Ovary (tissue), 9 donors: ENCODE data around the gene PLCH2. TPM values are rescaled to one million over a fixed set of nuclear protein-coding genes. Genes with fewer than 3 reads are reported as not detected.

Source experiments
- DNase-seq, 5 donors: peaks; one replicate each; pipeline ENCODE4 v3.0.0-alpha.2; 2019 to 2020
- H3K27ac ChIP-seq, 2 donors: fragments of 200-600 bp; one replicate each; pipeline versions ENCODE4 v1.5.1 to v1.8.0; 2019 to 2022
- H3K27me3 ChIP-seq: fragments of 200-600 bp; one replicate; pipeline ENCODE4 v1.8.0; 2022
- H3K36me3 ChIP-seq: fragments of 200-600 bp; sonication (generic); one replicate; pipeline ENCODE4 v1.5.1; 2019
- H3K4me1 ChIP-seq: one replicate; pipeline ENCODE4 v1.8.1; 2013; ENCODE audit warnings: mild to moderate bottlenecking, moderate library complexity; ENCODE audit not compliant: insufficient read depth
- H3K4me3 ChIP-seq: fragments of 200-600 bp; sonication (generic); one replicate; pipeline ENCODE4 v1.5.1; 2017
- H3K9me3 ChIP-seq, 2 donors: fragments of 200-600 bp in 1 of 2; sonication (generic) in 1 of 2; one replicate each; pipeline versions ENCODE4 v1.5.1 to v1.8.1; 2013 to 2019; ENCODE audit warnings: mild to moderate bottlenecking in 1 of 2, moderate library complexity in 1 of 2
- CTCF ChIP-seq, 3 donors: fragments of 450-650 bp in 2 of 3; fragments of 200-600 bp in 1 of 3; IDR thresholded peaks; one replicate each; pipeline versions ENCODE4 v1.5.1 to v1.8.0; 2016 to 2022; ENCODE audit warnings: antibody characterized with exemption in 3 of 3, mild to moderate bottlenecking in 1 of 3
- EP300 ChIP-seq: sonication (generic); formaldehyde crosslinking; IDR thresholded peaks from one replicate; pipeline ENCODE4 v1.6.1; 2017; ENCODE audit warnings: antibody characterized with exemption
- POLR2A ChIP-seq: fragments of 450-650 bp; IDR thresholded peaks from one replicate; pipeline ENCODE4 v1.6.1; 2017; ENCODE audit warnings: antibody characterized with exemption, mild to moderate bottlenecking, moderate library complexity
- WGBS, 3 donors: extraction: QIAGEN DNeasy Blood & Tissue Kit in 1 of 3; methylation state at CpG; one replicate each; pipeline versions ENCODE4 v1.1.5 to v1.1.7; 2013 to 2017; 5-methylcytosine and 5-hydroxymethylcytosine counted together
- intact Hi-C, 4 donors: fragments of 100-400 bp; cut with DNase I; formaldehyde crosslinking; loops; one replicate each; pipeline versions ENCODE4 v1.11.0 to v1.15.1; 2022 to 2023
- polyA plus RNA-seq, 2 donors: library from polyadenylated mRNA; stranded (reverse); fragments of 200-250 nt in 1 of 2; fragments of 350-450 nt in 1 of 2; fragmentation: Illumina TruSeq in 1 of 2; extraction: RNeasy Lipid Tissue Mini Kit (QIAGEN cat#74804) in 1 of 2; gene quantifications; one replicate each; pipeline ENCODE4 v1.2.3, GENCODE V29; 2013 to 2014
- total RNA-seq, 7 donors: library from RNA; depleted of rRNA in 2 of 7; stranded (reverse); fragments of >200 nt in 2 of 7; fragmentation: NEBNext Ultra II Directional in 3 of 7; extraction: Animal tissue kit (Norgen Biotek cat#: 25700) in 3 of 7; gene quantifications; one replicate each; pipeline versions ENCODE4 v1.1.0 to v1.2.4, GENCODE V29; 2016 to 2023
- donor health status: DM: no; HTN: no; CAD: no; lungs with moderate emphysema.
- donor health status: DM: no; HTN: no; CAD: no.
- donor health status: Bipolar disorder and iron deficiency.
- donor health status: DM: yes; HTN: yes; CAD: no.
- donor health status: DM: no; HTN: no; CAD: no.
- donor health status: DM: yes; HTN: yes; CAD: no.

Gene PLCH2
- total and polyA plus RNA-seq, 9 donors: 0.05 to 0.84 (median 0.34) TPM; not detected in 1

DNA sequence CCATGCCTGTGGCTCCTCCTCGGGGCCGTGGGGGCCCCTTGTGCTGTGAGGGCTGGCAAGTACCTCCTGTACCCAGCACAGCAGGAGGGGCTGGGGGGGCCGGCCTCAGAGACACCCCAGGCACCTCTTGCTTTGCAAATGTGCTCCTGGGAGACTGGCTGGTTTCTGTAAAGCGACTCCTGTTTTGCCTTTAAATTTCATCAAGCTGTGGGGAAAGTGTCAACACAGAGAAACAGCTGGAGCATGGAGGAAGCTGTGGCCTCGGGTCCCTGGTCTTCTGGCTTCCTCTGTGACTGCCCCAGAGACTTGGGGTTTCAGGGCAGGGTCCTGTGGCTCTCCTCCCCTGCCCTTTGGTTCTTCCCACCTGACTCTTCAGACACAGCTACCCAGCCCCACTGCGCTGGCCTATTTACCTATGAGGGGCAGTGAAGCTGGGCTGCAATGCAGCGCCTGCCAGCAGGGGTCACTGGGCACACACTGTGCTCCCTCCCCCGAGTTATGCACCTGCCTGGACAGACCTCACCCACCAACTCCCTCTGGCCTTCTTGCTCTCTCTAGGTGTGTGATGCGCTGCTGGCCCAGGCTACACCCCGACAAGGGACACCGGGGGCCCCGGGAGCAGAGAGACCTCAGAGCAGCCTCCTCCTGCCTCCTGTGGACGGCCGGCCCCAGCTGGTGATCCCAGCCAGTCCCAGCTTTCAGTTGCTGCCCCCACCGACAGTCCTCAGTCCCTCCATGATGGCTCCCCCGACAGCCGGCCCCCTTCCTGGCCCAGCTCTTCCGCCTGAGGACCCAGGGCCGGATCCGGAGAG is 46.1 kb upstream of the PLCH2 start:
- Histone ChIP-seq H3K36me3 (no peaks in the 10 kb centered on the region), H3K4me3 (no peak overlapping the region), H3K4me1 (no peaks in the 10 kb centered on the region), H3K27ac (no peak overlapping the region), H3K27me3 (no peaks in the 10 kb centered on the region), H3K9me3 (peaks cover 0 to 10% of the 10 kb centered on the region in 2 donors)
- DNase-seq: no peak
- TF ChIP-seq EP300 (no peak), CTCF (IDR thresholded peaks at IDR 0.05) (no peak), POLR2A (no peak)
- intact Hi-C loops: no loop called here
- WGBS, 3 donors: 77 to 83% (median 83%) methylated on average over 20 of the region's 20 CpGs

- TF ChIP-seq EP300: no peak
- TF ChIP-seq CTCF (IDR thresholded peaks at IDR 0.05): no peak
- TF ChIP-seq POLR2A: no peak
- H3K4me3 ChIP-seq: no peak overlapping the region
- peaks cover 0 to 10% of the 10 kb centered on the region in 2 donors for H3K9me3 ChIP-seq
- 67 to 68% (median 68%) methylated on average over 9 to 10 of the region's 10 CpGs for WGBS, 3 donors
- intact Hi-C loops: no loop called here
- DNase-seq: no peak
- no peaks in the 10 kb centered on the region for H3K4me1 ChIP-seq
- H3K36me3 ChIP-seq: no peaks in the 10 kb centered on the region
- no peaks in the 10 kb centered on the region for H3K27me3 ChIP-seq
- no peak overlapping the region for H3K27ac ChIP-seq
Measured at GRCh38 chr1:2430592-2430973, 45.5 kb upstream of the PLCH2 start.

- H3K4me1 ChIP-seq: no peaks in the 10 kb centered on the region
- TF ChIP-seq CTCF (IDR thresholded peaks at IDR 0.05): no peak
- TF ChIP-seq POLR2A: no peak
- TF ChIP-seq EP300: no peak
- no peak overlapping the region for H3K27ac ChIP-seq
- no peak for DNase-seq
- H3K9me3 ChIP-seq: peaks cover 0 to 10% of the 10 kb centered on the region in 2 donors
- no peaks in the 10 kb centered on the region for H3K36me3 ChIP-seq
- 23 to 47% (median 24%) methylated on average over 9 to 16 of the region's 16 CpGs for WGBS, 3 donors
- H3K4me3 ChIP-seq: no peak overlapping the region
- H3K27me3 ChIP-seq: no peaks in the 10 kb centered on the region
- intact Hi-C loops: no loop called here
Measured at GRCh38 chr1:2431103-2431502, 45.0 kb upstream of the PLCH2 start.

- no peaks in the 10 kb centered on the region for H3K27me3 ChIP-seq
- peaks cover 0 to 10% of the 10 kb centered on the region in 2 donors for H3K9me3 ChIP-seq
- intact Hi-C loops: no loop called here
- no peaks in the 10 kb centered on the region for H3K4me1 ChIP-seq
- no peak overlapping the region for H3K27ac ChIP-seq
- WGBS, 3 donors: 30 to 53% (median 39%) methylated on average over 9 to 10 of the region's 10 CpGs
- no peak overlapping the region for H3K4me3 ChIP-seq
- TF ChIP-seq EP300 (no peak), POLR2A (no peak), CTCF (IDR thresholded peaks at IDR 0.05) (no peak)
- H3K36me3 ChIP-seq: no peaks in the 10 kb centered on the region
- DNase-seq: no peak
Measured at GRCh38 chr1:2431518-2431917, 44.6 kb upstream of the PLCH2 start.
